NCI-H146 treated with DMSO at 0.1 percent for 48 hours (cell line): ENCODE data around the gene ZNF264.
"Not testable (repeated sequence)": the region's sequence is repeated elsewhere in the genome, so short reads cannot be mapped to it uniquely, and the experiment has no call there.

Source experiments
- DNase-seq: peaks from one replicate; lab custom pipeline; 2025; ENCODE audit not compliant: unreplicated experiment; lab: John Stamatoyannopoulos, UW

Gene ZNF264

GRCh38 chr19:57245066-57245465, 53.8 kb downstream of the ZNF264 start:
- DNase-seq: no peak

- no peak for DNase-seq
Observed at GRCh38 chr19:57245959-57246358, 54.7 kb downstream of the ZNF264 start.

GRCh38 chr19:57248646-57249045, 57.3 kb downstream of the ZNF264 start:
- no peak for DNase-seq

GRCh38 chr19:57249329-57249728, 58.0 kb downstream of the ZNF264 start:
- no peak for DNase-seq

GRCh38 chr19:57253767-57254166, 62.5 kb downstream of the ZNF264 start:
- not testable (repeated sequence) for DNase-seq

- no peak for DNase-seq
Observed at GRCh38 chr19:57262044-57262443, 70.7 kb downstream of the ZNF264 start.

- no peak for DNase-seq
Observed at GRCh38 chr19:57263244-57263741, 72.0 kb downstream of the ZNF264 start.

GRCh38 chr19:57267291-57267690, 76.0 kb downstream of the ZNF264 start:
- DNase-seq: no peak

- no peak for DNase-seq
Observed at GRCh38 chr19:57269515-57270250, 78.4 kb downstream of the ZNF264 start.

GRCh38 chr19:57271280-57271679, 80.0 kb downstream of the ZNF264 start:
- DNase-seq: no peak
